Loucy (cell line): Measurements from ENCODE around the gene RHEX.

ENCODE experiments used
- H2AFZ ChIP-seq: fragments of 200-600 bp; sonication (generic); 2 replicates; pipeline ENCODE4 v1.6.0; 2016; ENCODE audit warnings: antibody characterized with exemption, mild to moderate bottlenecking, low read length, moderate library complexity
- H3F3A ChIP-seq: fragments of 200-600 bp; 2 replicates; pipeline ENCODE4 v1.6.0; 2016; ENCODE audit warnings: antibody characterized with exemption, low read depth, mild to moderate bottlenecking
- H3K27me3 ChIP-seq: fragments of 200-600 bp; sonication (generic); 2 replicates; pipeline ENCODE4 v1.6.1; 2014; ENCODE audit warnings: low read length, mild to moderate bottlenecking; ENCODE audit not compliant: insufficient read depth, poor library complexity, severe bottlenecking
- H3K36me3 ChIP-seq: fragments of 200-600 bp; sonication (generic); 2 replicates; pipeline ENCODE4 v1.6.1; 2016; ENCODE audit warnings: low read length; ENCODE audit not compliant: insufficient read depth
- H3K4me1 ChIP-seq: fragments of 200-600 bp; sonication (generic); 2 replicates; pipeline ENCODE4 v1.5.1; 2014; ENCODE audit warnings: low read length, mild to moderate bottlenecking; ENCODE audit not compliant: insufficient read depth, poor library complexity, severe bottlenecking
- H3K4me2 ChIP-seq: fragments of 200-600 bp; sonication (generic); 2 replicates; pipeline ENCODE4 v1.6.0; 2014; ENCODE audit warnings: antibody characterized with exemption, low read length, low read depth, mild to moderate bottlenecking; ENCODE audit not compliant: poor library complexity, severe bottlenecking
- H3K4me3 ChIP-seq: fragments of 200-600 bp; sonication (generic); 2 replicates; pipeline ENCODE4 v1.5.1; 2014; ENCODE audit warnings: low read length, mild to moderate bottlenecking, mixed read lengths; ENCODE audit not compliant: poor library complexity, severe bottlenecking
- H3K79me2 ChIP-seq: fragments of 200-600 bp; sonication (generic); 2 replicates; pipeline ENCODE4 v1.6.1; 2014; ENCODE audit warnings: low read length; ENCODE audit not compliant: insufficient read depth
- H3K9ac ChIP-seq: fragments of 200-600 bp; sonication (generic); 2 replicates; pipeline ENCODE4 v1.6.0; 2014; ENCODE audit warnings: mild to moderate bottlenecking, low read depth, low read length, moderate library complexity; ENCODE audit not compliant: poor library complexity, severe bottlenecking
- H3K9me2 ChIP-seq: fragments of 200-600 bp; sonication (generic); replicated peaks from 2 replicates; pipeline ENCODE4 v1.6.1; 2016; ENCODE audit warnings: low read depth, low read length, mixed read lengths
- H3K9me3 ChIP-seq: fragments of 200-600 bp; sonication (generic); 2 replicates; pipeline ENCODE4 v1.6.1; 2014; ENCODE audit warnings: mild to moderate bottlenecking, antibody characterized with exemption, low read length, low read depth; ENCODE audit not compliant: insufficient read depth
- H4K20me1 ChIP-seq: fragments of 200-600 bp; sonication (generic); 2 replicates; pipeline ENCODE4 v1.6.0; 2014; ENCODE audit warnings: antibody characterized with exemption, low read length, mild to moderate bottlenecking; ENCODE audit not compliant: insufficient read depth, poor library complexity, severe bottlenecking
- CTCF ChIP-seq: fragments of 200-600 bp; sonication (generic); conservative IDR thresholded peaks from 2 replicates; pipeline ENCODE4 v1.5.1; 2014; ENCODE audit warnings: mild to moderate bottlenecking, antibody characterized with exemption, low read length
- EZH2phosphoT487 ChIP-seq: fragments of 200-600 bp; IDR thresholded peaks from 2 replicates; pipeline ENCODE4 v1.6.1; 2018; ENCODE audit warnings: antibody characterized with exemption, mild to moderate bottlenecking, moderate library complexity, borderline replicate concordance

RHEX gene

GRCh38 chr1:206021008-206021625, 31.9 kb upstream of the RHEX start:
- no peaks in the 10 kb centered on the region for H3K79me2 ChIP-seq
- H3K4me1 ChIP-seq, result peaks cover 11% of the 10 kb centered on the region
- H3K4me3 ChIP-seq, result no peak overlapping the region
- H3K9me3 ChIP-seq, result no peaks in the 10 kb centered on the region
- H3K36me3 ChIP-seq, result no peaks in the 10 kb centered on the region
- H2AFZ ChIP-seq, result no peak overlapping the region
- no peaks in the 10 kb centered on the region for H3K9me2 ChIP-seq
- no peaks in the 10 kb centered on the region for H4K20me1 ChIP-seq
- TF ChIP-seq EZH2phosphoT487, result no peak
- no peak for TF ChIP-seq CTCF
- H3K27me3 ChIP-seq, result no peaks in the 10 kb centered on the region
- no peak overlapping the region for H3K4me2 ChIP-seq
- no peak overlapping the region for H3K9ac ChIP-seq
- H3F3A ChIP-seq, result no peaks in the 10 kb centered on the region

- Histone ChIP-seq H2AFZ (peak overlapping the region; percentile 3; the same call in 1 of the 2 replicates), H3F3A (no peaks in the 10 kb centered on the region), H3K4me2 (no peak overlapping the region), H3K79me2 (no peaks in the 10 kb centered on the region), H3K9me2 (no peaks in the 10 kb centered on the region), H3K27me3 (no peaks in the 10 kb centered on the region), H3K9me3 (no peaks in the 10 kb centered on the region), H3K9ac (no peak overlapping the region), H3K36me3 (no peaks in the 10 kb centered on the region), H3K4me1 (peaks cover 11% of the 10 kb centered on the region), H3K4me3 (no peak overlapping the region), H4K20me1 (no peaks in the 10 kb centered on the region)
- no peak for TF ChIP-seq CTCF
Measured at GRCh38 chr1:206021626-206022365, 31.2 kb upstream of the RHEX start.

- Histone ChIP-seq H3K4me3 (no peak overlapping the region), H3K27me3 (no peaks in the 10 kb centered on the region)
Measured at GRCh38 chr1:206022766-206023165, 30.2 kb upstream of the RHEX start.

More at GRCh38 chr1:206022766-206023165, 30.2 kb upstream of the RHEX start:
- H3K4me1 ChIP-seq, result peaks cover 11% of the 10 kb centered on the region
- H4K20me1 ChIP-seq, result no peaks in the 10 kb centered on the region
- no peaks in the 10 kb centered on the region for H3F3A ChIP-seq
- H2AFZ ChIP-seq, result no peak overlapping the region
- H3K9ac ChIP-seq, result no peak overlapping the region
- no peaks in the 10 kb centered on the region for H3K9me2 ChIP-seq
- H3K36me3 ChIP-seq, result no peaks in the 10 kb centered on the region
- H3K4me2 ChIP-seq, result no peak overlapping the region
- no peaks in the 10 kb centered on the region for H3K79me2 ChIP-seq
- no peaks in the 10 kb centered on the region for H3K9me3 ChIP-seq
- TF ChIP-seq EZH2phosphoT487, result no peak
- no peak for TF ChIP-seq CTCF
